HepG2 (cell line): ENCODE results near the gene FGF21. TPM values are rescaled to one million over a fixed set of nuclear protein-coding genes. Genes with fewer than 3 reads are reported as not detected.

Experiments used
- ATAC-seq: fragments of 200-7000 bp; cut with Tn5 transposase; 3 replicates; pipeline ENCODE4 v1.9.1; 2020; ENCODE audit warnings: mild to moderate bottlenecking, moderate library complexity
- BruUV-seq: library from RNA; stranded (reverse); fragments of 400-500 nt; replicated peaks from 2 replicates; lab custom pipeline; 2021; lab: Mats Ljungman, UMichigan
- CTCF ChIA-PET: fragments of 300-600 bp; formaldehyde crosslinking; extraction: SDS; loops from one replicate; lab custom pipeline; 2021; ENCODE audit warnings: low total read pairs, inconsistent platforms, low intra/inter-chr PET ratio; lab: Yijun Ruan, JAX
- POLR2A ChIA-PET: fragments of 350-600 bp; sonication (Branson Sonifier 250); formaldehyde crosslinking; loops from one replicate; lab custom pipeline; 2020; ENCODE audit warnings: antibody characterized with exemption, inconsistent platforms; lab: Yijun Ruan, JAX
- DNase-seq: peaks from one replicate; pipeline ENCODE4 v3.0.0-alpha.2; 2015; ENCODE audit warnings: low spot score
- FAIRE-seq: peaks from 3 replicates; lab custom pipeline; 2011; peaks lifted over from hg19 to GRCh38; lab: Jason Lieb, UNC
- H2AFZ ChIP-seq: one replicate; pipeline ENCODE4 v1.6.1; 2011; ENCODE audit warnings: low read length, inconsistent platforms
- H3K27ac ChIP-seq: fragments of 300-600 bp; 3 replicates; pipeline ENCODE4 v1.8.0; 2011; ENCODE audit warnings: mixed run types, mild to moderate bottlenecking, mixed read lengths, low read length, inconsistent platforms; ENCODE audit not compliant: insufficient read depth; ENCODE audit errors: extremely low read length
- H3K27me3 ChIP-seq, 2 experiments: fragments of 200-600 bp in 1 of 2; 2 replicates in 1 of 2; 3 replicates in 1 of 2; pipeline versions ENCODE4 v1.6.0 to v1.8.0; 2011; ENCODE audit warnings: low read length in 2 of 2, mild to moderate bottlenecking in 2 of 2, moderate library complexity in 2 of 2, inconsistent platforms in 1 of 2; ENCODE audit not compliant: insufficient read depth in 2 of 2, control insufficient read depth in 1 of 2
- H3K36me3 ChIP-seq, 2 experiments: fragments of 200-600 bp in 1 of 2; replicated peaks in 1 of 2; 2 replicates in 1 of 2; 3 replicates in 1 of 2; pipeline versions ENCODE4 v1.5.1 to v1.8.0; 2011; ENCODE audit warnings: low read length in 2 of 2, inconsistent platforms in 1 of 2; ENCODE audit not compliant: insufficient read depth in 2 of 2, control insufficient read depth in 1 of 2
- H3K4me1 ChIP-seq: 2 replicates; pipeline ENCODE4 v1.5.1; 2012; ENCODE audit warnings: low read length, inconsistent platforms; ENCODE audit not compliant: insufficient read depth
- H3K4me2 ChIP-seq: 2 replicates; pipeline ENCODE4 v1.6.0; 2011; ENCODE audit warnings: low read depth, low read length, inconsistent platforms
- H3K4me3 ChIP-seq, 3 experiments: fragments of 200-600 bp in 1 of 3; sonication (generic), shearing (Covaris generic) in 1 of 3; replicated peaks in 1 of 3; 2 replicates each; pipeline ENCODE4 v1.5.1; 2011 to 2016; ENCODE audit warnings: low read length in 3 of 3, inconsistent platforms in 2 of 3, low read depth in 2 of 3, mild to moderate bottlenecking in 2 of 3, control low read depth in 1 of 3, mixed read lengths in 1 of 3; ENCODE audit not compliant: insufficient read depth in 1 of 3
- H3K79me2 ChIP-seq: one replicate; pipeline ENCODE4 v1.6.1; 2011; ENCODE audit warnings: low read length, inconsistent platforms; ENCODE audit not compliant: insufficient read depth
- H3K9ac ChIP-seq: 2 replicates; pipeline ENCODE4 v1.6.0; 2011; ENCODE audit warnings: mild to moderate bottlenecking, low read depth, low read length, inconsistent platforms; ENCODE audit not compliant: insufficient read depth
- H3K9me3 ChIP-seq: 2 replicates; pipeline ENCODE4 v1.5.1; 2012; ENCODE audit warnings: mild to moderate bottlenecking, low read length
- H4K20me1 ChIP-seq: 2 replicates; pipeline ENCODE4 v1.6.0; 2011; ENCODE audit warnings: inconsistent platforms, mild to moderate bottlenecking, low read length, moderate library complexity; ENCODE audit not compliant: insufficient read depth
- HMGA1 ChIP-seq: sonication (generic); formaldehyde crosslinking; conservative IDR thresholded peaks from 2 replicates; pipeline ENCODE4 v1.4.0; 2020; ENCODE audit warnings: missing genetic modification reagents
- JARID2 ChIP-seq: sonication (generic); formaldehyde crosslinking; IDR thresholded peaks from 2 replicates; pipeline ENCODE4 v1.8.1; 2023; ENCODE audit warnings: missing genetic modification reagents, inconsistent platforms; ENCODE audit not compliant: insufficient replicate concordance
- KLF15 ChIP-seq: sonication (generic); formaldehyde crosslinking; IDR thresholded peaks from 2 replicates; pipeline ENCODE4 v1.8.1; 2023; ENCODE audit warnings: borderline replicate concordance, mild to moderate bottlenecking, inconsistent platforms, missing genetic modification reagents, mixed read lengths
- NR2F2 ChIP-seq: IDR thresholded peaks from 2 replicates; pipeline ENCODE4 v1.6.1; 2012; ENCODE audit warnings: low read depth, inconsistent platforms, borderline replicate concordance
- RFX5 ChIP-seq: IDR thresholded peaks from 2 replicates; pipeline ENCODE4 v1.6.1; 2011; ENCODE audit warnings: low read depth, low read length, improper control_type of control experiment
- ZIK1 ChIP-seq: sonication (generic); formaldehyde crosslinking; IDR thresholded peaks from 2 replicates; pipeline ENCODE4 v1.5.0; 2020; ENCODE audit warnings: mild to moderate bottlenecking, low read depth, missing genetic modification reagents, borderline replicate concordance
- ZNF160 ChIP-seq: sonication (generic); formaldehyde crosslinking; IDR thresholded peaks from 2 replicates; pipeline ENCODE4 v1.8.0; 2022; ENCODE audit warnings: mild to moderate bottlenecking, inconsistent platforms, missing genetic modification reagents
- ZNF292 ChIP-seq: sonication (generic); formaldehyde crosslinking; IDR thresholded peaks from 2 replicates; pipeline ENCODE4 v1.8.1; 2022; ENCODE audit warnings: mild to moderate bottlenecking, low read depth, missing genetic modification reagents, borderline replicate concordance
- ZNF768 ChIP-seq: sonication (generic); formaldehyde crosslinking; IDR thresholded peaks from 2 replicates; pipeline ENCODE4 v1.4.0; 2020; ENCODE audit warnings: missing genetic modification reagents
- ZNF784 ChIP-seq: sonication (generic); formaldehyde crosslinking; IDR thresholded peaks from 2 replicates; pipeline ENCODE4 v1.5.1; 2020; ENCODE audit warnings: missing genetic modification reagents, mild to moderate bottlenecking, borderline replicate concordance
- ZSCAN22 ChIP-seq: sonication (generic); formaldehyde crosslinking; IDR thresholded peaks from 2 replicates; pipeline ENCODE4 v1.4.0; 2020; ENCODE audit warnings: mild to moderate bottlenecking, missing genetic modification reagents
- ZXDC ChIP-seq: sonication (generic); formaldehyde crosslinking; IDR thresholded peaks from 2 replicates; pipeline ENCODE4 v1.5.0; 2020; ENCODE audit warnings: mild to moderate bottlenecking, missing genetic modification reagents
- WGBS: methylation state at CpG from one replicate; pipeline ENCODE4 v1.1.6; 2017; ENCODE audit warnings: low lambda C conversion rate; 5-methylcytosine and 5-hydroxymethylcytosine counted together
- in situ Hi-C: cut with HindIII; loops from 2 replicates; pipeline ENCODE4 v1.10.0; 2017; ENCODE audit warnings: low pct_unique_long_range_greater_than_20kb; ENCODE audit not compliant: extremely low pct_ligation_motif_present
- intact Hi-C: fragments of 100-400 bp; cut with micrococcal nuclease; formaldehyde crosslinking; loops from one replicate; pipeline ENCODE4 v1.10.0; 2022; ENCODE audit not compliant: unreplicated experiment
- polyA plus RNA-seq, 8 experiments: library from polyadenylated mRNA; depleted of rRNA in 3 of 8; stranded (reverse) in 7 of 8; unstranded in 1 of 8; fragments of >200 nt; fragmentation: Illumina TruSeq in 4 of 8; extraction: Trizol in 4 of 8; gene quantifications; 2 replicates each; pipeline versions ENCODE4 v1.2.1 to v1.2.3, GENCODE V29; 2011 to 2016; ENCODE audit warnings: low read depth in 4 of 8, missing spikeins in 1 of 8, mixed read lengths in 1 of 8; ENCODE audit not compliant: insufficient read depth in 1 of 8
- total RNA-seq, 5 experiments: library from RNA; depleted of rRNA; stranded (reverse); fragments of >200 nt; fragmentation: Illumina TruSeq; extraction: Trizol; gene quantifications; 2 replicates each; pipeline ENCODE4 v1.2.3, GENCODE V29; 2016; ENCODE audit warnings: low read depth in 1 of 5
- TF ChIP-seq, protein P1 (sequence below): sonication (generic); formaldehyde crosslinking; IDR thresholded peaks from 2 replicates; pipeline ENCODE4 v1.4.0; 2020; ENCODE audit warnings: mild to moderate bottlenecking, missing genetic modification reagents
- TF ChIP-seq, protein P2 (sequence below): sonication (generic); formaldehyde crosslinking; IDR thresholded peaks from 2 replicates; pipeline ENCODE4 v1.4.0; 2020; ENCODE audit warnings: mild to moderate bottlenecking, missing genetic modification reagents, borderline replicate concordance

The FGF21 gene
- total and polyA plus RNA-seq, 2 of the 13 experiments (the other 11 are each of a cell fraction or from before 2014, with no cell fraction given), result 0.17 TPM; not detected in 1

- in situ Hi-C loops (no loop called here), intact Hi-C loops (no loop called here)
- 83% methylated on average over 11 of the region's 11 CpGs for WGBS
- Histone ChIP-seq H4K20me1 (no peaks in the 10 kb centered on the region), H3K9me3 (no peaks in the 10 kb centered on the region), H3K36me3 (no peaks in the 10 kb centered on the region), H3K4me3 (no peak overlapping the region), H3K9ac (no peak overlapping the region), H3K4me2 (no peak overlapping the region), H3K27me3 (no peaks in the 10 kb centered on the region; a peak in 1 of 5 replicates), H2AFZ (no peak overlapping the region), H3K79me2 (no peaks in the 10 kb centered on the region), H3K4me1 (peaks cover 46% of the 10 kb centered on the region), H3K27ac (no peak overlapping the region)
- no peak for FAIRE-seq
- no TSS peak for BruUV-seq
- ChIA-PET CTCF (no interaction called here), POLR2A (no interaction called here)
- no peak for ATAC-seq
- no peak for DNase-seq
- TF ChIP-seq ZXDC (CRISPR knock-in tag) (no peak), ZNF292 (no peak), ZNF160 (CRISPR knock-in tag) (no peak), NR2F2 (no peak), ZIK1 (CRISPR knock-in tag) (no peak), ZSCAN22 (no peak), HMGA1 (CRISPR knock-in tag) (no peak), RFX5 (no peak), ZNF784 (CRISPR knock-in tag) (no peak), ZNF768 (CRISPR knock-in tag) (no peak), JARID2 (CRISPR knock-in tag) (no peak), KLF15 (CRISPR knock-in tag) (no peak)
- TF ChIP-seq, protein P1, sequence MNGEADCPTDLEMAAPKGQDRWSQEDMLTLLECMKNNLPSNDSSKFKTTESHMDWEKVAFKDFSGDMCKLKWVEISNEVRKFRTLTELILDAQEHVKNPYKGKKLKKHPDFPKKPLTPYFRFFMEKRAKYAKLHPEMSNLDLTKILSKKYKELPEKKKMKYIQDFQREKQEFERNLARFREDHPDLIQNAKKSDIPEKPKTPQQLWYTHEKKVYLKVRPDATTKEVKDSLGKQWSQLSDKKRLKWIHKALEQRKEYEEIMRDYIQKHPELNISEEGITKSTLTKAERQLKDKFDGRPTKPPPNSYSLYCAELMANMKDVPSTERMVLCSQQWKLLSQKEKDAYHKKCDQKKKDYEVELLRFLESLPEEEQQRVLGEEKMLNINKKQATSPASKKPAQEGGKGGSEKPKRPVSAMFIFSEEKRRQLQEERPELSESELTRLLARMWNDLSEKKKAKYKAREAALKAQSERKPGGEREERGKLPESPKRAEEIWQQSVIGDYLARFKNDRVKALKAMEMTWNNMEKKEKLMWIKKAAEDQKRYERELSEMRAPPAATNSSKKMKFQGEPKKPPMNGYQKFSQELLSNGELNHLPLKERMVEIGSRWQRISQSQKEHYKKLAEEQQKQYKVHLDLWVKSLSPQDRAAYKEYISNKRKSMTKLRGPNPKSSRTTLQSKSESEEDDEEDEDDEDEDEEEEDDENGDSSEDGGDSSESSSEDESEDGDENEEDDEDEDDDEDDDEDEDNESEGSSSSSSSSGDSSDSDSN (CRISPR knock-in tag), result no peak
- TF ChIP-seq, protein P2, sequence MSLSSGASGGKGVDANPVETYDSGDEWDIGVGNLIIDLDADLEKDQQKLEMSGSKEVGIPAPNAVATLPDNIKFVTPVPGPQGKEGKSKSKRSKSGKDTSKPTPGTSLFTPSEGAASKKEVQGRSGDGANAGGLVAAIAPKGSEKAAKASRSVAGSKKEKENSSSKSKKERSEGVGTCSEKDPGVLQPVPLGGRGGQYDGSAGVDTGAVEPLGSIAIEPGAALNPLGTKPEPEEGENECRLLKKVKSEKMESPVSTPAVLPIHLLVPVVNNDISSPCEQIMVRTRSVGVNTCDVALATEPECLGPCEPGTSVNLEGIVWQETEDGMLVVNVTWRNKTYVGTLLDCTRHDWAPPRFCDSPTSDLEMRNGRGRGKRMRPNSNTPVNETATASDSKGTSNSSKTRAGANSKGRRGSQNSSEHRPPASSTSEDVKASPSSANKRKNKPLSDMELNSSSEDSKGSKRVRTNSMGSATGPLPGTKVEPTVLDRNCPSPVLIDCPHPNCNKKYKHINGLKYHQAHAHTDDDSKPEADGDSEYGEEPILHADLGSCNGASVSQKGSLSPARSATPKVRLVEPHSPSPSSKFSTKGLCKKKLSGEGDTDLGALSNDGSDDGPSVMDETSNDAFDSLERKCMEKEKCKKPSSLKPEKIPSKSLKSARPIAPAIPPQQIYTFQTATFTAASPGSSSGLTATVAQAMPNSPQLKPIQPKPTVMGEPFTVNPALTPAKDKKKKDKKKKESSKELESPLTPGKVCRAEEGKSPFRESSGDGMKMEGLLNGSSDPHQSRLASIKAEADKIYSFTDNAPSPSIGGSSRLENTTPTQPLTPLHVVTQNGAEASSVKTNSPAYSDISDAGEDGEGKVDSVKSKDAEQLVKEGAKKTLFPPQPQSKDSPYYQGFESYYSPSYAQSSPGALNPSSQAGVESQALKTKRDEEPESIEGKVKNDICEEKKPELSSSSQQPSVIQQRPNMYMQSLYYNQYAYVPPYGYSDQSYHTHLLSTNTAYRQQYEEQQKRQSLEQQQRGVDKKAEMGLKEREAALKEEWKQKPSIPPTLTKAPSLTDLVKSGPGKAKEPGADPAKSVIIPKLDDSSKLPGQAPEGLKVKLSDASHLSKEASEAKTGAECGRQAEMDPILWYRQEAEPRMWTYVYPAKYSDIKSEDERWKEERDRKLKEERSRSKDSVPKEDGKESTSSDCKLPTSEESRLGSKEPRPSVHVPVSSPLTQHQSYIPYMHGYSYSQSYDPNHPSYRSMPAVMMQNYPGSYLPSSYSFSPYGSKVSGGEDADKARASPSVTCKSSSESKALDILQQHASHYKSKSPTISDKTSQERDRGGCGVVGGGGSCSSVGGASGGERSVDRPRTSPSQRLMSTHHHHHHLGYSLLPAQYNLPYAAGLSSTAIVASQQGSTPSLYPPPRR (CRISPR knock-in tag), result no peak
These were observed 33.1 kb upstream of the FGF21 start for GRCh38 chr19:48722196-48722708.
